Brain microvascular endothelial cell (primary cell): Measurements from ENCODE around the gene ADAMTS17.

Experiments
- DNase-seq: peaks from one replicate; pipeline ENCODE4 v3.0.0-alpha.2; 2020
- H3K27ac ChIP-seq: fragments of 250-450 bp; sonication (Bioruptor Pico); 2 replicates; pipeline ENCODE4 v1.5.1; 2020; ENCODE audit warnings: mild to moderate bottlenecking, moderate library complexity
- H3K27me3 ChIP-seq: fragments of 250-450 bp; sonication (Bioruptor Pico); replicated peaks from 2 replicates; pipeline ENCODE4 v1.5.1; 2020; ENCODE audit warnings: mild to moderate bottlenecking
- H3K36me3 ChIP-seq: fragments of 250-450 bp; sonication (Bioruptor Pico); replicated peaks from 2 replicates; pipeline ENCODE4 v1.5.1; 2020; ENCODE audit warnings: mild to moderate bottlenecking
- H3K4me3 ChIP-seq: 2 replicates; pipeline ENCODE4 v1.5.1; 2011; ENCODE audit warnings: low read depth, mild to moderate bottlenecking, control low read depth, low read length, moderate library complexity
- in situ Hi-C: cut with HindIII; loops from 2 replicates; pipeline ENCODE4 v1.10.0; 2017; ENCODE audit warnings: low sequenced_read_pairs, low pct_ligation_motif_present
- TF ChIP-seq, protein P1 (sequence below): IDR thresholded peaks from 2 replicates; pipeline ENCODE4 v1.5.1; 2011; ENCODE audit warnings: low read depth, mild to moderate bottlenecking, moderate library complexity, low read length, control low read depth, inconsistent platforms; ENCODE audit errors: missing control alignments

The ADAMTS17 gene

DNA sequence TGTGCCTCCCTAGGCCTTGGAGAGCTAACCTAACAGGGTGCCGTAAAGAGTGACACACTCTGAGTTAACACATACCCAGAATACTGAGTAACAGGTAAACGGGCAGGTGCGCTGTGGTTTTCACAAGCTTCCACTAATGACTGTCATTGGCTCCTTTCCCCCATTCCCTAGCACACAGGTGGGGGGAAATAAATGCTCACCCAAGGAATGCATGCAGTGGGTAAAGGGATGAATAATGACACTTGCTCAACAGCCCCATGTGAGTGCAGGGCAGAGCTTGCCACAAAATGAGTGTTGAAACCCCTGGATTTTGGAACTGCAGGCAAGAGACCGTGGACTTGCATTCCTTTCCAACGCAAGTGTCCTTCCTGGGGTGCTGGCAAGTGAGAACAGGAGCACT, 57.6 kb downstream of the ADAMTS17 start:
- Histone ChIP-seq H3K27me3 (no peaks in the 10 kb centered on the region), H3K27ac (no peak overlapping the region), H3K36me3 (no peaks in the 10 kb centered on the region), H3K4me3 (no peak overlapping the region)
- in situ Hi-C loops: no loop called here
- TF ChIP-seq, protein P1, sequence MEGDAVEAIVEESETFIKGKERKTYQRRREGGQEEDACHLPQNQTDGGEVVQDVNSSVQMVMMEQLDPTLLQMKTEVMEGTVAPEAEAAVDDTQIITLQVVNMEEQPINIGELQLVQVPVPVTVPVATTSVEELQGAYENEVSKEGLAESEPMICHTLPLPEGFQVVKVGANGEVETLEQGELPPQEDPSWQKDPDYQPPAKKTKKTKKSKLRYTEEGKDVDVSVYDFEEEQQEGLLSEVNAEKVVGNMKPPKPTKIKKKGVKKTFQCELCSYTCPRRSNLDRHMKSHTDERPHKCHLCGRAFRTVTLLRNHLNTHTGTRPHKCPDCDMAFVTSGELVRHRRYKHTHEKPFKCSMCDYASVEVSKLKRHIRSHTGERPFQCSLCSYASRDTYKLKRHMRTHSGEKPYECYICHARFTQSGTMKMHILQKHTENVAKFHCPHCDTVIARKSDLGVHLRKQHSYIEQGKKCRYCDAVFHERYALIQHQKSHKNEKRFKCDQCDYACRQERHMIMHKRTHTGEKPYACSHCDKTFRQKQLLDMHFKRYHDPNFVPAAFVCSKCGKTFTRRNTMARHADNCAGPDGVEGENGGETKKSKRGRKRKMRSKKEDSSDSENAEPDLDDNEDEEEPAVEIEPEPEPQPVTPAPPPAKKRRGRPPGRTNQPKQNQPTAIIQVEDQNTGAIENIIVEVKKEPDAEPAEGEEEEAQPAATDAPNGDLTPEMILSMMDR: no peak
- DNase-seq: no peak

DNA sequence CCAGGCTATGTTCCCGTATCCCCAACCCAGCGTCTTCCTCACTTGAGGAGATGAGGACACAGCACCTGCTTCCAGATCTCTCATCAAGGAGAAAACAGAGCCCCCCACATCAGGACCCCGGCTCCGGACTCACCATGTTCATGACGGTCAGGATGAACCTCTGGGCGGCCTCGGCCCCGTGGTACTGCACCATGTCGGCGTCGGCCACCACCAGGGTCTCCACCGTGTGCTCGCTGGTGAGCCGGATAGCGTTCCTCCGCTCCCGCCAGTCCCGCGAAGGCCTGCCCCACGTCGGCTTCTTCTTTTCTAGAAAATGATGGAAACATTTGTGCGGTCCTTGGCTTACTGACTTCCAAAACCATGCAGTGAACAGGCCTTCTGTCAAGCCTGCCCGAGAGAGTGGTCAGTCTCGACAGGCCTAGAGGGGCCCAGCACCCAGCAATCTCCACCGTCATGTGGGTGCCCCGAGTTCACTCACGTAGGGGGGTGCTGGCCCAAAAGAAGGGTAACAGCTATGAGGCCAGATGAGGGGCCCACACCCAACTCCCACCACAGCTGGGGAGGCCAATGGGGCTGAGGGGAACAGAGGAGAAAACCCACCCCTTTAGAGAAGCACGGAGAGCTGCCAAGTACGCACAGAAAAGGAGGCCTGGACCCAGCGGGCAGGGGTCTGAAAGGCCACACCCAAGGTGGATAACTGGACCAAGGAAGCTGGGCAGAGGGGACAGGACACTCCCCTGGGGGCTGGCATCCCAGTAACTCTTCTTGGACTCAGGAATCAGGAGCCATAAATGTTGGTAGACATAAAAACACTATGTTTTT, 60.5 kb downstream of the ADAMTS17 start:
- Histone ChIP-seq H3K27ac (no peak overlapping the region), H3K36me3 (no peaks in the 10 kb centered on the region), H3K27me3 (no peaks in the 10 kb centered on the region), H3K4me3 (no peak overlapping the region)
- TF ChIP-seq, protein P1: no peak
- in situ Hi-C loops: no loop called here
- no peak for DNase-seq

DNA sequence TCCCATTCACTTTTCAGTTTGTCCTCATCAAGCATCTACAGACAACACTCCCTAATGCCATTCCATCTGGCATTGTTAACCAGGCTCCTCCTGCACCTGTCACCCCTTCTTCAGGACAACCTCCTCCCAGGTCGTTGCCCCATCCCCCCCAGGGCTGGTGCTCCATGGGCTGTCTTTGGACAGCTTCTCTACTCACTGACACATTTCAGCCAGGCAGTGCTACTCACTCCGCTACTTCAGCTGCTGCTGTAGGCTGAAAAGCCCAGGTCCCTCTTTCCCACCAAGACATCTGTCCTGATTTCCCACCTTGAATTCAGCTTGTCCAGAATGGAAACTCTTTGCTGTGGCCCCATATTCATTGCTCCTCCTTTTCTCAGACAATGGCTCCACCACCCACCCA, 61.9 kb downstream of the ADAMTS17 start:
- H3K36me3 ChIP-seq: no peaks in the 10 kb centered on the region
- no peaks in the 10 kb centered on the region for H3K27me3 ChIP-seq
- no peak for DNase-seq
- TF ChIP-seq, protein P1: no peak
- no peak overlapping the region for H3K27ac ChIP-seq
- in situ Hi-C loops: no loop called here
- no peak overlapping the region for H3K4me3 ChIP-seq

DNA sequence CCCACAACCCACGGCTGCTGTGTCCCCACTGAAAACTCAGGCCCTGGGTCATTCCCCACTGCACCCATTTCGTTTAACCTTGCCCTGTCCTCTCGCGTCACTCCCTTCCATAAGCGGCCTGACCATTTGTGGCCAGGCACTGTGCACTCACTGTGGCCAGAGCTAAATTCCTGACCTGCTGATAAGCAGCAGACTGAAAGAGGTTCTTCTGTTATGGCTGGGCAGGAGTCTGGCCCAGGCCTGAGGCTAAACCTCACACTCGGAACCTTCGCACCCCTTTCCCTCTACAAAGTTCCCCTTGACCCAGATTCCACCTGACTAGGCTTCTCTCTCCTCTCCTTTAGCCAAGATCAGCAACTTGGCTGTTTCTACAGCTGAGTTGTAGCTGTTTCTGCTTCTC, 62.3 kb downstream of the ADAMTS17 start:
- H3K27me3 ChIP-seq: no peaks in the 10 kb centered on the region
- DNase-seq: no peak
- no peaks in the 10 kb centered on the region for H3K36me3 ChIP-seq
- TF ChIP-seq, protein P1: no peak
- no peak overlapping the region for H3K27ac ChIP-seq
- no peak overlapping the region for H3K4me3 ChIP-seq
- in situ Hi-C loops: no loop called here

DNA sequence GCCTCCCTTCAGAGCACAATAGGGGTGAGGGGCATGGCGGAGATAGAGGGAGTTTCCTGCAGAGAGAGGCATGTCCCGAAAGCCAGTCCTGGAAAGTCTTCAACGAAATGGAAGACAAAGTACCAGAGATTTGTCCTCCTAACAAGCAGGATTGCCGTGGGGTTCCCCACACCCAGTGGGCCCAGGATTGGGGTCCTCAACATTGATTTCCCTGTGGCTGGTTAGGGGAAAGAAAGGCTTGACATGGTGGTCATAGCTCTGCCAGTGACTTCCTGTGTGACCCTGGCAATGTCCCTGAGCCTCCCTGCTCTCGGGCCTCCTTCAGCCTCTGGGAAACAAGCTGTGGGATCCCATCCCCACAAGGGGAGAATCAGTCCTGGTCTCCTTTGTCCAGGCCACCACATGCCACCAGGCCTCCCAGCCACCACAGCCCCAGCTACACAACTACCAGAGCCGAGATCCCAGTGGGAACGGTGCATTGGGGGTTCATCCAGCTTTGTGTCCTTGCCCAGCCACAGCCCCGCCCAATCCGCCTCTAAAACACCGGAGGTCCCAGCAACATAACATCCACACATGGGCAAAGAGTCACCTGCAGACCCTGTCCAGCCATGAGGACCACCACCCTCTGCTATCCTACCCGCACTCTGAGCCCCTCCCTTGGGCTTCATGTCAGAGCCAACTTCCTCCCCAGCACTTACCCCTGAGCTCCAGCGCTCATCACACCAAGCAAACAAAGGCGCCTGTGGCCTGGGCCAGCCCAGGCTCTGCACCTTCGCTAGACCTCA, 63.0 kb downstream of the ADAMTS17 start:
- Histone ChIP-seq H3K27ac (no peak overlapping the region), H3K27me3 (no peaks in the 10 kb centered on the region), H3K4me3 (no peak overlapping the region), H3K36me3 (no peaks in the 10 kb centered on the region)
- in situ Hi-C loops: no loop called here
- no peak for DNase-seq
- TF ChIP-seq, protein P1: no peak
